HEK293 (cell line): ENCODE measurements around the gene RTKN.

ENCODE experiments used
- CTCF ChIA-PET: fragments of 350-600 bp; formaldehyde crosslinking; extraction: SDS; loops from one replicate; lab custom pipeline; 2021; ENCODE audit warnings: antibody characterized with exemption; lab: Yijun Ruan, JAX
- POLR2A ChIA-PET: fragments of 300-600 bp; formaldehyde crosslinking; extraction: SDS; loops from one replicate; lab custom pipeline; 2020; ENCODE audit warnings: antibody characterized with exemption, inconsistent platforms; lab: Yijun Ruan, JAX
- H3K27ac ChIP-seq: fragments of 200-500 bp; sonication (Bioruptor generic); 2 replicates; pipeline ENCODE4 v1.5.1; 2014; ENCODE audit warnings: low read depth, low read length, control low read depth, inconsistent platforms; ENCODE audit errors: extremely low read depth
- H3K36me3 ChIP-seq, 2 experiments: fragments of 200-500 bp in 1 of 2; sonication (Bioruptor generic) in 1 of 2; 1 replicate in 1 of 2; 2 replicates in 1 of 2; pipeline ENCODE4 v1.5.1; 2014 to 2017; ENCODE audit warnings: inconsistent platforms in 2 of 2, low read length in 2 of 2; ENCODE audit not compliant: control insufficient read depth in 2 of 2, insufficient read depth in 1 of 2
- H3K4me1 ChIP-seq: fragments of 200-500 bp; sonication (Bioruptor generic); 2 replicates; pipeline ENCODE4 v1.5.1; 2014; ENCODE audit warnings: mild to moderate bottlenecking, low read length, inconsistent platforms; ENCODE audit not compliant: control insufficient read depth, insufficient read depth
- H3K4me3 ChIP-seq: 2 replicates; pipeline ENCODE4 v1.5.1; 2011; ENCODE audit warnings: low read depth, mild to moderate bottlenecking, control low read depth, low read length, moderate library complexity
- H3K9me3 ChIP-seq: fragments of 200-500 bp; sonication (Bioruptor generic); 2 replicates; pipeline ENCODE4 v1.5.1; 2014; ENCODE audit warnings: low read depth, low read length, inconsistent platforms; ENCODE audit not compliant: control insufficient read depth, insufficient read depth
- FEZF1 ChIP-seq: fragments of 450-650 bp; formaldehyde crosslinking; IDR thresholded peaks from 2 replicates; pipeline ENCODE4 v1.5.1; 2016; ENCODE audit warnings: missing biosample characterization, missing genetic modification characterization
- PRDM10 ChIP-seq: fragments of 450-650 bp; formaldehyde crosslinking; IDR thresholded peaks from 2 replicates; pipeline ENCODE4 v1.5.1; 2016; ENCODE audit warnings: missing biosample characterization, missing genetic modification characterization
- SALL2 ChIP-seq: fragments of 450-650 bp; formaldehyde crosslinking; IDR thresholded peaks from 2 replicates; pipeline ENCODE4 v1.5.0; 2017; ENCODE audit warnings: missing biosample characterization, mild to moderate bottlenecking, missing genetic modification characterization, borderline replicate concordance
- WT1 ChIP-seq: fragments of 450-650 bp; formaldehyde crosslinking; IDR thresholded peaks from 2 replicates; pipeline ENCODE4 v1.5.1; 2016; ENCODE audit warnings: missing biosample characterization, missing genetic modification characterization
- ZBTB11 ChIP-seq: fragments of 450-650 bp; formaldehyde crosslinking; conservative IDR thresholded peaks from 2 replicates; pipeline ENCODE4 v1.5.1; 2016; ENCODE audit warnings: low read depth, missing biosample characterization, missing genetic modification characterization
- ZBTB21 ChIP-seq: fragments of 450-650 bp; formaldehyde crosslinking; IDR thresholded peaks from 2 replicates; pipeline ENCODE4 v1.5.1; 2017; ENCODE audit warnings: missing biosample characterization, missing genetic modification characterization
- ZBTB26 ChIP-seq: fragments of 450-650 bp; formaldehyde crosslinking; optimal IDR thresholded peaks from 2 replicates; pipeline ENCODE3; 2016; ENCODE audit warnings: missing biosample characterization, mild to moderate bottlenecking, missing genetic modification characterization
- ZNF140 ChIP-seq: fragments of 450-650 bp; formaldehyde crosslinking; IDR thresholded peaks from 2 replicates; pipeline ENCODE4 v1.5.1; 2016; ENCODE audit warnings: missing biosample characterization, missing genetic modification characterization
- ZNF26 ChIP-seq: fragments of 450-650 bp; formaldehyde crosslinking; IDR thresholded peaks from 2 replicates; pipeline ENCODE4 v1.5.1; 2016; ENCODE audit warnings: missing biosample characterization, missing genetic modification characterization
- ZNF266 ChIP-seq: fragments of 450-650 bp; formaldehyde crosslinking; IDR thresholded peaks from 2 replicates; pipeline ENCODE4 v1.5.1; 2016; ENCODE audit warnings: missing biosample characterization, missing genetic modification characterization, low read depth
- ZNF280C ChIP-seq: fragments of 450-650 bp; formaldehyde crosslinking; IDR thresholded peaks from 2 replicates; pipeline ENCODE4 v1.5.1; 2016; ENCODE audit warnings: missing biosample characterization, missing genetic modification characterization
- ZNF280D ChIP-seq: fragments of 450-650 bp; formaldehyde crosslinking; IDR thresholded peaks from 2 replicates; pipeline ENCODE4 v1.5.1; 2016; ENCODE audit warnings: missing biosample characterization, missing genetic modification characterization
- ZNF433 ChIP-seq: fragments of 450-650 bp; formaldehyde crosslinking; IDR thresholded peaks from 2 replicates; pipeline ENCODE4 v1.5.1; 2016; ENCODE audit warnings: missing biosample characterization, missing genetic modification characterization, low read depth
- ZNF514 ChIP-seq: fragments of 450-650 bp; formaldehyde crosslinking; IDR thresholded peaks from 2 replicates; pipeline ENCODE4 v1.5.1; 2016; ENCODE audit warnings: missing biosample characterization, missing genetic modification characterization
- ZNF544 ChIP-seq: fragments of 450-650 bp; formaldehyde crosslinking; IDR thresholded peaks from 2 replicates; pipeline ENCODE4 v1.5.0; 2017; ENCODE audit warnings: missing biosample characterization, missing genetic modification characterization
- ZNF555 ChIP-seq: fragments of 450-650 bp; formaldehyde crosslinking; conservative IDR thresholded peaks from 2 replicates; pipeline ENCODE4 v1.5.1; 2017; ENCODE audit warnings: missing biosample characterization, mild to moderate bottlenecking, missing genetic modification characterization, inconsistent platforms
- ZNF677 ChIP-seq: fragments of 450-650 bp; IDR thresholded peaks from 2 replicates; pipeline ENCODE4 v1.5.0; 2018; ENCODE audit warnings: missing biosample characterization, mild to moderate bottlenecking, missing genetic modification characterization, moderate library complexity
- ZNF747 ChIP-seq: fragments of 450-650 bp; formaldehyde crosslinking; IDR thresholded peaks from 2 replicates; pipeline ENCODE4 v1.5.1; 2016; ENCODE audit warnings: missing biosample characterization, missing genetic modification characterization
- ZNF791 ChIP-seq: fragments of 450-650 bp; formaldehyde crosslinking; IDR thresholded peaks from 2 replicates; pipeline ENCODE4 v1.5.1; 2016; ENCODE audit warnings: missing biosample characterization, missing genetic modification characterization
- ZNF843 ChIP-seq: fragments of 450-650 bp; formaldehyde crosslinking; IDR thresholded peaks from 2 replicates; pipeline ENCODE4 v1.5.1; 2016; ENCODE audit warnings: missing biosample characterization, missing genetic modification characterization

Gene RTKN

GRCh38 chr2:74417763-74418162 lies 24.0 kb downstream of the RTKN start:
- POLR2A ChIA-PET = no interaction called here
- H3K9me3 ChIP-seq = no peaks in the 10 kb centered on the region
- H3K4me1 ChIP-seq = no peaks in the 10 kb centered on the region; the same call in 1 of the 2 replicates
- H3K27ac ChIP-seq = no peak overlapping the region
- TF ChIP-seq ZNF843 (no peak), ZNF514 (tag by site-specific recombination) (no peak), ZNF433 (no peak), ZBTB11 (tag by site-specific recombination) (no peak), ZNF140 (tag by site-specific recombination) (no peak), ZNF26 (tag by site-specific recombination) (no peak), ZNF280C (tag by site-specific recombination) (no peak), ZBTB21 (no peak), ZNF747 (tag by site-specific recombination) (no peak), FEZF1 (tag by site-specific recombination) (no peak), WT1 (no peak), ZNF677 (tag by site-specific recombination) (no peak), ZBTB26 (tag by site-specific recombination) (no peak), ZNF266 (tag by site-specific recombination) (no peak), ZNF544 (tag by site-specific recombination) (no peak), SALL2 (tag by site-specific recombination) (no peak), ZNF791 (tag by site-specific recombination) (no peak), ZNF555 (tag by site-specific recombination) (no peak)
- TF ChIP-seq, all 188 proteins: peak for 0
- Histone ChIP-seq H3K36me3 (no peaks in the 10 kb centered on the region; a peak in 1 of 3 replicates), H3K4me3 (no peak overlapping the region)
- CTCF ChIA-PET = interaction anchor here (0.8 kb wide), 1 partner anchor 303 kb away, joined by 8 read pairs; no protein-coding TSS in a partner anchor

- H3K36me3 ChIP-seq = no peaks in the 10 kb centered on the region
- TF ChIP-seq ZNF280D (no peak), PRDM10 (0 out of 2 replicates have a peak, but pooled peaks have one; percentile 19)
- TF ChIP-seq, all 188 proteins: peak for 1
- no peak overlapping the region for H3K4me3 ChIP-seq
- ChIA-PET CTCF (no interaction called here), POLR2A (no interaction called here)
- no peaks in the 10 kb centered on the region; the same call in 1 of the 2 replicates for H3K4me1 ChIP-seq
- H3K9me3 ChIP-seq = no peaks in the 10 kb centered on the region
- no peak overlapping the region for H3K27ac ChIP-seq
Measured at GRCh38 chr2:74417197-74417596, 24.5 kb downstream of the RTKN start.
